ENCODE data around the gene MTOR.

DNA sequence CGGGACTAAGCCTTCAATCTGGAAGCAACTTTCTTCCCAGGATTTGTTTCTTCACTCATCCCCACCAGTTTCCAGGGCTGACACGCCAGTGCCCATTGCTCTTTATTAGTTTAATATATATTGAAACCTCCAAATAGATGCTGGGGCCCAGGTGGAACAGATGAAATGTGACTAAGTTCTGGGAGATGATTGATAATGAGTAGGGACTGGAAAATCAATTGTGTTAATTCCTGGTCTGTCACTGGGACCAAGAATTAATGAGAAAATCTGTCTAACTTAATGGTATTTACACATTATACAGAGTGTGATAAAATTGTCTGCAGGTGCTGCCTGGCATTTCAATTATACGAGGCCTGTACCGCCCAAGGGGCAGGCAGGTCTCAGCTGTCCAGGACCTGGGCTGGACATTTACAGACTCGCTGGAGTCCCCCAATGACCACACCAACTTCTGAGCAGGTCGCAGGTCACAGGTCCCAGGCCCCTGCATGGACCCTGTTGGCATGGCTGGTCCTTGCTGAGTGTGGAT is 46.4 kb upstream of the MTOR start:
- TF ChIP-seq, protein P1, sequence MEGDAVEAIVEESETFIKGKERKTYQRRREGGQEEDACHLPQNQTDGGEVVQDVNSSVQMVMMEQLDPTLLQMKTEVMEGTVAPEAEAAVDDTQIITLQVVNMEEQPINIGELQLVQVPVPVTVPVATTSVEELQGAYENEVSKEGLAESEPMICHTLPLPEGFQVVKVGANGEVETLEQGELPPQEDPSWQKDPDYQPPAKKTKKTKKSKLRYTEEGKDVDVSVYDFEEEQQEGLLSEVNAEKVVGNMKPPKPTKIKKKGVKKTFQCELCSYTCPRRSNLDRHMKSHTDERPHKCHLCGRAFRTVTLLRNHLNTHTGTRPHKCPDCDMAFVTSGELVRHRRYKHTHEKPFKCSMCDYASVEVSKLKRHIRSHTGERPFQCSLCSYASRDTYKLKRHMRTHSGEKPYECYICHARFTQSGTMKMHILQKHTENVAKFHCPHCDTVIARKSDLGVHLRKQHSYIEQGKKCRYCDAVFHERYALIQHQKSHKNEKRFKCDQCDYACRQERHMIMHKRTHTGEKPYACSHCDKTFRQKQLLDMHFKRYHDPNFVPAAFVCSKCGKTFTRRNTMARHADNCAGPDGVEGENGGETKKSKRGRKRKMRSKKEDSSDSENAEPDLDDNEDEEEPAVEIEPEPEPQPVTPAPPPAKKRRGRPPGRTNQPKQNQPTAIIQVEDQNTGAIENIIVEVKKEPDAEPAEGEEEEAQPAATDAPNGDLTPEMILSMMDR (IDR thresholded peaks at IDR 0.05) = no peak
- TF ChIP-seq EZH2 (IDR thresholded peaks at IDR 0.05; ENCODE audit: borderline replicate concordance, insufficient read depth, low read depth, low read length, poor library complexity, severe bottlenecking) = no peak
